Colon (tissue), 2 donors: ENCODE measurements around the gene CFAP100.

ENCODE experiments used
- FAIRE-seq: peaks from 2 replicates; lab custom pipeline; 2012; peaks lifted over from hg19 to GRCh38; lab: Jason Lieb, UNC
- donor health status: control.
- donor health status: control.

The CFAP100 gene

GRCh38 chr3:126375835-126376331 is 18.8 kb upstream of the CFAP100 start:
- FAIRE-seq, result no peak

- FAIRE-seq, result no peak
Observed at GRCh38 chr3:126376444-126376843, 18.3 kb upstream of the CFAP100 start.

DNA sequence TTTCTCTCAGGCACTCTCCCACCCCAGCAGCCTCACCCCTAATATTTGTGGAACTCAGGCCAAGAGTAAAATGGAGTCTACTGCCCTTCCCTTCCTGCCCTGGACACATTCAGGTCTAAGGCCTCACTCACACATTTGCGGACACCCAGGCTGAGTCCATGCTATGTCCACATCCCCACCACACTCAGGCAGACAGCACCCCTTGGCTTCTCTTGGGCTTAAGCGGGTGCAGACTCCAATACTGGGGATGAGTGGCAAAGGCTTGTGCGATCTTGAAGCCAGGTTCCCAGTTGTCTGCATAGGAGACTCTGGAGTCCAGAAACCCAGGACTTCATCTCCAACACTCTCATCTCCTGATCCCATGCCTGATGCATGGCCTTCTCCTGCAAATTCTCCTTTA is 17.5 kb upstream of the CFAP100 start:
- no peak for FAIRE-seq

- FAIRE-seq, result no peak
Observed at GRCh38 chr3:126378341-126378751, 16.4 kb upstream of the CFAP100 start.

DNA sequence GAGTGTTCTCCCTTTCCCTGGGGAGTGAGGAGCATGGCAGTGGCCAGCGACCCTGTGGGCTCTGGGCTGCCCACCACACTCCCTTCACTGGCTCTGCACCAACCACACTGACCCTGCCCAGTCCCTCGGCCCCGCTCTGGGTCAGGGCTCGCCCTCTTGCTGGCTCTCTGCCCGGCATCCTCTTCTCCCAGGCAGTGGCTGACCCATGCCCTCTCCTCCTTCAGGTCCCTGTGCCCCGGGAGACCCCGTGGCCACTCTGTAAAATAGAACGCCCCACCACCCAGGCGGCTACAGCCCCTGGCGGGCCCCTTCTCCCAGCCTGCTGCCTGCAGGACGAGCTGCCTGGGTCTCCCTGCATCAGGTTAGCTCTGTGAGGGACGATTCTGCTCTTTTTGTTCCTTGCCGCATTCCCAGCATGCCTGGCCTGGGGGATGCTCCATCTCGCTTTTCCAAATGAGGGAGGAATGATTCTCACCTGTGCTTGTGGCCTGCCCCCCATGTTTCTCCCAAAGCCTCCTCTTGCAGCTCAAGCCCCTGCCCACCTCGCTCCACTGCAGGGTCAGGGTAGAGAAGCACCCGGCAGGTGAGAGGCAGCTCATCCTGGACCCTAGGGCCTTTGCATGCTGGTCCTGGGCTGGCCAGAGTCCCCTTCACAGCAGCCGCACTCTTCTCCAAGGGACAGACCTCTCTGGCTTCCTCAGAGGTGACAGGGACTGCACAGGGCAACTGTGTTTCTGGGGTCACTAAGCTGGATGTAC is 14.5 kb upstream of the CFAP100 start:
- no peak for FAIRE-seq

GRCh38 chr3:126381966-126382365 is 12.7 kb upstream of the CFAP100 start:
- FAIRE-seq, result no peak

- no peak for FAIRE-seq
Observed at GRCh38 chr3:126389112-126389793, 5.5 kb upstream of the CFAP100 start.

GRCh38 chr3:126389794-126390146 is 4.9 kb upstream of the CFAP100 start:
- no peak for FAIRE-seq

- no peak for FAIRE-seq
Observed at GRCh38 chr3:126390201-126390600, 4.5 kb upstream of the CFAP100 start.

- no peak for FAIRE-seq
Observed at GRCh38 chr3:126390751-126391150, 4.0 kb upstream of the CFAP100 start.

- no peak for FAIRE-seq
Observed at GRCh38 chr3:126391631-126392030, 3.1 kb upstream of the CFAP100 start.

DNA sequence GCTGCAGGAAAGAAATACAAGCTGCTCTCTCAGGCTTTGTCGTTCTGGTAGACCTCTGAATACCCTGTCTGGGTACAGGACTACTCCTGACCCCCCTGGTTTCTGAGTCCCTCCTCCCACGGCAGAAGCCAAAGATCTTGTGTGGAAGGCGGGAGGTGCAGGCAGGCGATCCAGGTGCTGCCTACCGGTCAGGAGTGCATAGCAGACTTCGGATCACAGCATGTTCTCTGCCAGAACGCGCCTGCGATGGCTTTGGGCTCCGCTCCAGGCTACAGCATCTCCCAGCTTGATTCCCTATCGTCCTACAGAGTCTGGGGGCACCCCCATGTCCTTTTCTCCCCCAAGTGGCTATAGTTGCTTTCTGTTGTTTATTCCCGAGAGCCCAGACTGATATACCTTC is 2.5 kb upstream of the CFAP100 start:
- no peak for FAIRE-seq

- FAIRE-seq, result no peak
Observed at GRCh38 chr3:126393563-126393962, 1.1 kb upstream of the CFAP100 start.

- no peak for FAIRE-seq
Observed at GRCh38 chr3:126394977-126395321, 240 bp downstream of the CFAP100 start.

- FAIRE-seq, result no peak
Observed at GRCh38 chr3:126395846-126396513, 1.3 kb downstream of the CFAP100 start.

DNA sequence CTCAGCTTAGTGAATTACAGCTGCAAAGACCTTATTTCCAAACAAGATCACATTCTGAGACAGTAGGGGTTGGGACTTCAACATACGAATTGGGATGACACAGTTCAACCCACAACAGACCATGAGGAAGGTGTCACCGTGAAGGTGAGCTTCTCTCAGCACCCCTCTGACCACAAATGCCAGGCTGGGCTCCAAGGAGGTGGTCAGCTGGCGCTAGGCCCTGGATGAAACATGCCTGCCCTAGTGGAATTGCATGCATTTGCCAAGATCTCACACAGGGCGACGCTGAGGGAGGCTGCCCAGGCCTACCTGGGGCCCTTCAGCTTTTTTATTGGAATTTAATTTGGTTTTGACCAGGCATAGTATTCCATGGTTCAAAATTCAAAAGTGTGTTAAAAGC is 1.8 kb downstream of the CFAP100 start:
- no peak for FAIRE-seq

DNA sequence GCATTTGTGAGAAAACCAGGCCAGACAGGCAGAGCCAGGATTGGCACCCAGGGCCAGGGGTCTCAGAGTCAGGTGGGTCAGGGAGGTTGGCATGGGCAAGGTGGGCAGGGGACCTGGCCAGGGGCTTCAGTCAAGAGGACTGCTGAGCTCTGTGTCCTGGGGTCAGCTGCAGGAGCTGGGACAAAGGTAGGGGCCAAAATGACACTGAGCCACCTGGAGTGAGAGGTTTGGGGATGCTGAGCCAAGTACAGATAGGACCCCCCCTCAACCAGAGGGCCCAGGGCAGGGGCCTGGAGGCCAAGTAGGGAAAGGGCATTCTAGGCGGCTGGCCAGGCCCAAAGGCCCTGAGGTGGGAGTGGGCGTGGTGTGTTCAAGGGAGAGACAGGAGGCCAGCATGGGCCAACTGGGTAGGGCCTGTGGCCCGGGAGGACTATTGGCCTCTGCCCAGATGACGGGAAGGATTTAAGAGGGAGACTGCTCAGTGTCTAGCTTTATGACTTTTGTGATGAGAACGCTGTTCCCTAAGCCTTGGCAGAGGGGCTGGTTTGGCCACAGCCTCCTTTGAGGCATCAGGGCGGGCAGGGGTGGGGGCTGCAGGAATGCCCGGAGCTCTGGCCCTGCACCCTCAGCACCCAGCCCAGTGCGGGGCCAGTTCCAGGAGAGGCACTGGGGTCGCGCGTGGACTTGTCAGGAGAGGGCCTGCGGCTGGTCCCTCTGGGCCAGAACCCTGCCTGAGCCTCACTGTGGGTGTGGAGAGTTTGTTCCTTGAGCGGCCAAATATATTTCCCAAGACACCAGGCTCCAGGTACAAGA is 3.1 kb downstream of the CFAP100 start:
- no peak for FAIRE-seq

DNA sequence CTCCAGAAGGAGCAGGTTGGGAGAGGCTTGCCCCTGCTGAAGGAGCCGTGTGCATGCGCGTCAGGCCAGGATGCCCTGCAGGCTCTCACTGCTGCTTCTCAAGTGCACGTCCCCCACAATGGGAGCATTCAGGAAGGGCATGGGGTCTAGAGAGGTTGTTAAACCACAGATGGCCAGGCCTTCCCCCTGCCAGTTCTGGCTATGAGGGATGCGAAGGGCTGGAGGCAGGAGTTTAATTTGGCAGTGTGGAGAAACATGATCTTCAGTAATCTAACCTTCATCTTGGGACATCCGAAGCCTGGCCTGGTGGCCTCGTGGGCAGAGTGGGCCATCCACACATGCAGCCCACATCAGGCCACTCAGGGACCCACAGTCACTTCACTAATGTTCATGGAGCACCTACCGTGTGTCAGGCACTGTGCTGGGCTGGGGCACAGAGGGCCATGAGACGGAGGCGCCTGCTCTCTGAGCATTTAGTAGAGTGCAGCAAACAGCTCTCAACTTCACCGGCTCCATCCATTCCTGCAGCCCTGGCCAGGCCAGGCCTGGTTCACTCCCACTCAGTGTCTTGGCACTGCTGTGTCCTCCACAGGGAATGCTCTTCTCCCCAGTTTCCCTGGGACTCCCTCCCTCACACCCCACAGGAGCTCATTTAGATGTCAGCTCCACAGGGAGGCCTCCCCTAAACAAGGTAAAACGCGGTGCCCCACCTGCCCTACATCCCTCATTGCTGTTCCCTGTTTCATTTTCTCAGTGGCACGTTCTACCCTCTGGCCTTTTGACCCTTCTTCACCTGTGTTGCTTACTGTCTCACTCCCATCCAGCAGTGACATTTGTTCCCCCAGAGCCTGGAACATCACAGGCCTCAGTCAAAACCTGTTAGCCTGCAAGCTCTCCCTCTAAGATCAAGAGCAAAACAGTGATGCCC is 4.0 kb downstream of the CFAP100 start:
- no peak for FAIRE-seq

- no peak for FAIRE-seq
Observed at GRCh38 chr3:126399351-126399735, 4.6 kb downstream of the CFAP100 start.

- FAIRE-seq, result no peak
Observed at GRCh38 chr3:126399756-126400155, 5.0 kb downstream of the CFAP100 start.

DNA sequence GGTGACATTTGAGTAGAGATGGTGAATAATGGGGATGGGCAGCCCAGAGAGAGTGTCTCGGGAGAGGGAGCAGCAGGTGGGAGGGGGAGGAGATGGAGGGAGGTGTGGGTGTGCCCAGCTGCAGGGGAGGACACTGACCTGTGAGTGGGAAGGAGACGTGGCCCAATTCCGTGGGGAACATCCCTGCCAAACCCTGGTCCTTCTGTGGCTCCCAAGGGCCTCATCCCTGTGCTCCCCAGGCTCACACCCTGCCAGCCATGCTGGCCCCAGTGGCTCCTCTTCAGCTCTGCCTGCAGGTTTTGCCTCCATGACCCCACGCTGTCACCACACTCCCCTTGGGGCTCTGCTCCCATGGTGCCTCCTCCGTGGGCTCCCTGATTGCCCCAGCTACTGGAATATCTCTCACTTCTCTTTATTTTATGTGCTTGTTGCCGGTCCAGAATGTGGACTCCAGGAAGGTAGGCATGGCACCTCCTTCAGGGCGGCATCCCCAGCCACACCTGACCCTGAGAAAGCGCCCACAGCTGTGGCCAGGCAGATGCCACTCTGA is 7.0 kb downstream of the CFAP100 start:
- FAIRE-seq, result no peak
